Cortex of kidney (tissue), 1 donor: ENCODE measurements around the gene ADARB2.

ENCODE experiments used
- DNase-seq: peaks from one replicate; lab custom pipeline; 2025; lab: John Stamatoyannopoulos, UW

The ADARB2 gene

DNA sequence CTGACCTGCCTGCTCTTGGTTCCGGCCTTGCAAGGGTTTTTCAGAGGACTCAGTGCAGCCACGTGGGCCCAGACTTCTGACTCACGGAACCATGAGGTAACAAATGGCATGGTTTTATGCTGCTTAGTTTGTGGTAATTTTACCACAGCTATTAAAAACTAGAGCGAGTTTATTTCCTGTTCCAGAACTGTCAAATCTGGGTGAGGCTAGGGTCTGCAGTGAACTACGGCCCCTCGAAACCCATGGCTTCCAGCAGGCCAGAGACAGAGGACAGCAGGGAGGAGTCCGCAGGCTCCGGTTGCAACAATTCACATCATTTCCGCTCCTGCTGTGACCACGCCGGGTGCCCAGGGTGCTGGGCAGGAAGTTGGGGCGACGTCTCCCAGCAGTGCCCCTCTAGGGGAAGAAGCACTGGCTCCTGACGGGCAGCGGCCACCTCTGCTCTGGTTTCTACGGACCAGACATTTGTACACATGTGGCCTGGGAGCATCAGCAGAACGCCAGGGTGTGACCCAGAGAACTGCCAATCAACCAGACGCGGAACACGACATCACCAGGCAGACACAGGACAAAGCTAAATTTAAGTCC, 74.8 kb downstream of the ADARB2 start:
- DNase-seq = no peak

- no peak for DNase-seq
Measured at GRCh38 chr10:1661859-1662437, 75.4 kb downstream of the ADARB2 start.

GRCh38 chr10:1661416-1661815, 75.9 kb downstream of the ADARB2 start:
- no peak for DNase-seq

DNA sequence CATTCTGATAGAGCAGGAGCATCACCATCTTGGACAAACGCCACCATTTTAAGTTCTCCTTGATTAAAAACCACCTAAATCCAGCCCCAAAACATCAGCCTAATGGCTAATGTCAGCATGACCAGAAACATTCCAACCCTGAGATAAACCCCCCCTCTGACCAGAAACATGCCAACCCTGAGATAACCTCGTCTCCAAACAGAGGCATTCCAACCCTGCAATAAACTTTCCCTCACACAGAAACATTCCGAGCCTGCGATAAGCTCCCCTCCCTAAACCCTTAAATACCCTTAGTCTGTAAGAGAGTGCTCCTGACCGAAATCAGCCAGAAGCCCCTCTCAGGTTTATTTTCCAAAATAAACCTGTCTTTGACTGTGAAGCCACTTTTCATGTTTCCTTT, 76.5 kb downstream of the ADARB2 start:
- DNase-seq = no peak

GRCh38 chr10:1660386-1660785, 76.9 kb downstream of the ADARB2 start:
- no peak for DNase-seq

- no peak for DNase-seq
Measured at GRCh38 chr10:1659221-1659791, 78.0 kb downstream of the ADARB2 start.

DNA sequence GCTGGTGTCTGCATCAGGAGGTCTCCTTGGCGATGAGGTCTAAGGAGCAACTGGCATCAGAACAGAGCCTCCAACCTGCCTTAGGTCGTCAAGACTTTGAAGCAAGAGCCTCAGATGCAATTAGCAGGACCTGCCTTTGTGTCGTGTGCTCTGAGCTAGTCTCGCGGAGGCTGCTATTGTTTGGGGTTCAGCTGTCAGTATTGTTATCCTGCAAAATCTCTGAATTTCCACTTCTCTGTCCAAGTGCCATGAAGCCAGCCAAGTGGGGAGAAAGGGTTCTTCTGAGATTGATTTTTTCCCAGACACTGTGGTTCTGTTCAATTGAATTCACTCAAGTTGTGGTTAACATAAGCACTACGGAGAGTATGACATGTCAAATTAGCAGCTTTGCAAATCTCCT, 78.7 kb downstream of the ADARB2 start:
- no peak for DNase-seq

DNA sequence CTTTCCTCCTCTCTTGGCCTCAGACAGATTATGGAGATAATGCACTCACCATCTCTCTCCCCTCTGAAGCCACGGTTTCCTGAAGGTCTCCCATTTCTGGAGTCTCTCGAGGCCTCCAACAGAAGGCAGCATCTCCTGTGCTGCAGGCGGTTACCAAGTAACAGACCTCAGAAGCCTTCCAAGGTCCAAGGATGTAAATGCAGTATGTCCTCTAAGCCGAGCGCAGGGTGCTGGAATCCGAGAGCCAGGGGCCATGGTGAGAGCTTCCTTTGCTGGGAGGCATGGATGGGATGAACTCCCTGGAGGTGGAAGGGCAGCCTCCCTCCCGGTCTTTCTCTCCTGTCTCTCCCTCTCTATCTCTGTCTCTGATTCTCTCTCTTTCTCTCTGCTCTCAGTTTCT, 79.8 kb downstream of the ADARB2 start:
- DNase-seq = no peak

DNA sequence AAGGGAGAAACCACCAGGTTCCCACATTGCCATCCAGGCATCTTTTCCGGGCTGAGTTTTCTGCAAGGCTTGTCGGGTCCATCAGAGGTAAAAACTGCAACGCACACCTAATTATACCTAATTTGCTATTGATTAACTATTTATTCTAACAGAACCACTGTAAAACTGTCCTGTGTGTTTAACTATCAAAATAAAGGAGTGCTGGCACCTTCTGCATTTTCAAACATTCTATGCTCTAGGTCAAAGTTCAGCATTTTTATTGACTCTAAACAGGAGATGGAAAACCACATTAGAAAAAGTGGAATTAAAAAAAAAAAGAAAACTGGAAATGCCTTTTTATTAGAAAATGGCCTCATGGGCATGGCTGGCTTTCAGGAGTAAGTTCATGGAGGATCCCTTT, 82.0 kb downstream of the ADARB2 start:
- no peak for DNase-seq

DNA sequence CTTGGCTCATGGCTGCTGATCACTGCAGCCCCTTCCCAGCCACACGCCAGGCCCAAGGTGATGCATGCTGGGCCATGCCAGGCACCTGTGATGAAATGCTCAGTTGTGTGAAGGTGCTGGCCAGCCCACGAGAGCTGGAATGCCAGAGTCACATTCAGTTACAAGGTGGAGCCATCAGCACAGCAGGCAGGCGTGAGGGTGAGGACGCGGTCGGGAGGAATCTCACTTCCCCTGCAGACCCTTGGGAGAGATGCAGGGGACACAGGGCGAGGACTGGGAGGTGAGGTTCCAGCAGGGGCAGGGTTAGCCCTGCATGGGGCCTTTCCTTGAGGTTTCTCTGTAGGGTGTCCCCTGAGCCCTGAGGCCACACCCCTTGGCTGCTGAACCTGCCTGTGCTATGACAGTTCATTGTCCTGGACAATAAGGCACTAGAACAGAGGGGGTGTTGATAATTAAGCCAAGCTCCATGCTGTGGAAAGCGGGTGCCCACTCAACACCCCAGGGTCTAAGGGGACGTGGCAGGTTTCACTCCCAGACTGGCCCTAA, 82.4 kb downstream of the ADARB2 start:
- no peak for DNase-seq

- no peak for DNase-seq
Measured at GRCh38 chr10:1654247-1654646, 83.1 kb downstream of the ADARB2 start.

GRCh38 chr10:1653321-1653720, 84.0 kb downstream of the ADARB2 start:
- DNase-seq = no peak

DNA sequence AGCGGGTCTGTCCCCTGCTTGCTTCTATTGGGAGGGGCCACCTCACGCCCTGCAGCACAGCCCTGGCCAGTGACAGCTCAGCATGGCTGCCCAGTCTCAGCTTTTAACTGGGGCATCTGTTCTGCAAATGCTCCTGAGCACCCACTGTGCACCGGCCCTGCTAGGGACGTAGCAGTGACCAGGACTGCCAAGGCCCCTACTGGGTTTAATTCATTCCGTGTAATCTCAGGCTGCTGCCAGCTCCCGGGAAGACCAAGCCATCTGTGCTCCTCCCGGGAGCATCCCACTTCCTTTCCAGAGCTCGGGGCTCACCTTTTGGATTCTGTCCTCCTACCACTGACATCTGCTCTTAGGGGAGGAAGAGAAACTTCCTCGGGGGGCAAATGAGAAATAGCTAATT, 85.2 kb downstream of the ADARB2 start:
- no peak for DNase-seq

GRCh38 chr10:1651270-1651966, 85.9 kb downstream of the ADARB2 start:
- DNase-seq = no peak

GRCh38 chr10:1650542-1651269, 86.6 kb downstream of the ADARB2 start:
- no peak for DNase-seq

DNA sequence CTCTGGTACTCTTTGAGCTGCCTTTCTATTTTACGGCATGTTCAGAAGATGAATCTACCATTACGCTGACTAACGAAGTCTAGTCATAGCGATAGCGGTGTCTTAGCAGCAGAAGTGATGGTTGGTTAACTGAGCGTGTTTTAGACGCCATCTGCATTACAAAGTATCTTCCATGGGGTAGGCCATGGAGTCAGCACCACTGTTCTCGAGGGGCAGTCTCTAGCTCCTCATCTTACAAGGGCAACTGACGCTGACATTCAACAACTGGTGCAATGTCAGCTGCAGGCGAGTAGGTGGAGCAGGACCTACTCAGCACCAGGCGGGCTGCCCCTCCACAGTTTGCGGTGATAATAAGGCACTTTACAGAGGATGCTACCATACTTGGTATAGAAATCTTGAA, 88.7 kb downstream of the ADARB2 start:
- DNase-seq = no peak

GRCh38 chr10:1646332-1646731, 91.0 kb downstream of the ADARB2 start:
- no peak for DNase-seq

DNA sequence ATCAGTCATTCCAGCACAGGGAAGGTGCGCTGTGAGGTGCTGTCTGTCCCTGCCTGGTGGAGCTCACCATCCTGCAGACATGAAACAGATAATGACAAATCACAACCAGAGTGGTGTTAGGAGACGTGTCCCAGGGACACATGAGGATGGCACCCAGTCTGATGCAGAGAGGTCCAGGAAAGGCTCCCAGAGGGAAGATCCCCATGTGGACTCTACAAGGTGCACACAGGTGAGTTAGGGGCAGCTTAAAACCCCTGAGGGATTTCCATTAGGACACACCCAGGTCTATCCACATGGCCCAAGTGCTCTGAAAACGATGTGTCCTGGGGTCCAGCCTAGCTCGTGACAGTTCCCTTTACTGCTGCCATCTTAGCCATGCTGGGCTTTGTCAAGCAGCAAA, 91.4 kb downstream of the ADARB2 start:
- no peak for DNase-seq

GRCh38 chr10:1644191-1644711, 93.1 kb downstream of the ADARB2 start:
- no peak for DNase-seq

DNA sequence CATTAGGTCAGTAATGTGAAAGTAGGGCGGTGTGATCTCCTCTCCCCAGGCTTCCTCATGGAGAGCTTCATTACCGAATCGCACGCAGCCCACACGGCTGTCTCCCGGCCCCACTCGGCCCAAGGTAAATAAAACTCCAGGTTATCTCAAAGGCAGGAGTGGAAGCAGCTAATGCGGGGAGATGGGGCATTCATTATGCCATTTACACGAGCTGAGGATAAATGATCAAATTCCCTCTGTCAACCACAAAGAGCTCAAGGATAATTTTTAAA, 93.5 kb downstream of the ADARB2 start:
- DNase-seq = no peak

DNA sequence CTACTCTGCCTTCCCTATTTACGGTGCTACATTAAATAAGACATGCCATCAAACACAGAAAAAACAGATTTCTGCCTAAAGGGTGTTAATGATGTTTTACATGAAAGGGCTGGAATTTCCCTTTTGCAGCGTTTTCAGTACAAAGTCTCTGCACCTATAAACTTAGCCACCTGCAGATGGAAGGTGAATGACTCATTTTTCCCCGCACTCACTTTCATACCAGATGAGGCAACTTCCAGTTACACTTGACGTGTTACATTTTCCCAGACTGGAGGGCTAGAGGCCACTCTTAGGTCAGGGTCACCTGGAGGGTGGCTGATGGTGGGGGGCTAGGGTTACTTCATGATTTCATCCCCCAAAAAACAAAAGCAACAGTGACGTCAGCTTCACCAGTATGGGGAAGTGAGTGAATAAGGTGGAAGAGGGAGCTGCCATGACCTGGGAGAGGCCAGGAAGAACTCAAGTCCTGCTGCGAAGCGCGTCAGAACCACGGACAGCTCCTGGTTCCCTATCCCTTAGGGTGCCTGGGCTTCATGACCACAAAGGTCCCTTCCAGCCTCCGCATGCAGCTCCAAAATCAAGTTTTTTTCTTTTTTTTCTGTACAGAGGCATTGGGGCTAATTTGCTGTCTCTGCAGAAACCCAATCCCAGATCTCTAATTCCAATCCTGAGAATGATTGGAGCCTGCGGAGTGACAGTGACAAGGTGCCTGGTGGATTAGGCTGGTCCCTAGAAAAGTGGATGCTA, 94.0 kb downstream of the ADARB2 start:
- DNase-seq = no peak
